ENCODE data around the gene GOLPH3. TPM values are rescaled to one million over a fixed set of nuclear protein-coding genes. Genes with fewer than 3 reads are reported as not detected.
A peak's percentile ranks its signal among the peaks of the same experiment; 100 is the strongest.
"Not testable (repeated sequence)": the region's sequence is repeated elsewhere in the genome, so short reads cannot be mapped to it uniquely, and the experiment has no call there.

Gene GOLPH3
- total RNA-seq, 1 donor from 2014 or later, result 88.7 TPM

GRCh38 chr5:32144378-32145207 lies 29.5 kb downstream of the GOLPH3 start:
- intact Hi-C loops (cut with DNase I), result no loop called here
- ATAC-seq, result peak; percentile 20
- DNase-seq (ENCODE audit: low spot score), result no peak

DNA sequence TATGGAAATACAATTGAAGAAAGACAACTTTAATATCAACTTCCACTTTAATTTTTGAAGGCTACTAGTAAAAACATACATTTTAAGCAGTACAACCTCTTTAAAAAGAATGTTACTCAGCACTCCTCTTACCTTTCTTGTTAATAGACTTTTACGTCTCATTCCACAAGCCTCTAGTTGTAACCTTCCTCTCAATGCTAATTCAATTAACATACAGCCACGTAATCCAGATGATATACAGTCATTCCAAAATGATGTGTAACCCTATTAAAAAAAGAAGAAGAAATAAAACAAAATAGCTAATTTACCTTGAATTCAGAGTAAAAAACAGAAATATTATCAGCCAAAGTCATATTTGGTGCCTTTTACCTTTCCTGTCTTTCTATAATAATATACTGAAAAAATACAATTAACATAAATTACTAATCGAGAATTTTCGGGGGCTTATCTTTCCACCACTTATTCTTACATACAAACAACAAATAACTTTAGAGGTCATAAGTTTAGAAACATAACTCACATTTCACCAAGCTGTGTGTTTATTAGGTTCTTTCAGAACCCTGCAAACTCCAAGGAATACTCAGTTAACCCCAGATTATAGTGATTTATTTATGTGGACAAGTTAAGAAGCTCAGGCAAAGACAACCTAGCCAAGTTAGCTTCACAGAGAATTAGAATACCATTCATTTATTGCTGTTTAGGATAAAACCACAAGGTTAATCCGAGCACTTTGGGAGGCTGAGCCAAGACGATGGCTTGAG lies 30.3 kb downstream of the GOLPH3 start:
- intact Hi-C loops (cut with DNase I), result no loop called here
- DNase-seq (ENCODE audit: low spot score) (no peak), ATAC-seq (no peak)

GRCh38 chr5:32138839-32139493 lies 35.2 kb downstream of the GOLPH3 start:
- DNase-seq (ENCODE audit: low spot score) (no peak), ATAC-seq (no peak)
- intact Hi-C loops (cut with DNase I), result no loop called here

GRCh38 chr5:32136342-32136741 lies 37.8 kb downstream of the GOLPH3 start:
- ATAC-seq, result no peak
- intact Hi-C loops (cut with DNase I), result no loop called here
- DNase-seq (ENCODE audit: low spot score), result no peak

DNA sequence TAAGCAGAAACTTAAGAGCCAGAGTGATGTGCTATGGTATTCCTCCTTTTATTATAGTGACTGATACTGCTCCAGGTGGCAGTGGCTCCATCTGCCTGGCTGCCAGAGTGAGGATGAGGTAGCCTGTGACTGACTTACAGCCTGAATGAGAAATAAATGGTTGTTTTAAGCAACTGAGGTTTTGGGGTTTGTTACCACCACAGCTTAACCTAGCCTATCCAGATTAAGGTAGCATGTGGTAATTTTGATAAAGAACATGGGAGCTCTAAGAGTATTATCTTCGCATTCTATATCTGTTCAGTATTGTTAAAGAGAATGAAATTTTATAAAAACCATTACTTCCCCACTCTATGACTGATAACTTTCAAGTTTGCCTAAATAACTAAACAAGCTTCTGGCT lies 39.0 kb downstream of the GOLPH3 start:
- no peak for ATAC-seq
- DNase-seq (ENCODE audit: low spot score), result no peak
- intact Hi-C loops (cut with DNase I), result no loop called here

GRCh38 chr5:32132757-32133156 lies 41.4 kb downstream of the GOLPH3 start:
- intact Hi-C loops (cut with DNase I), result no loop called here
- no peak for ATAC-seq
- no peak for DNase-seq (ENCODE audit: low spot score)

- ATAC-seq, result no peak
- no peak for DNase-seq (ENCODE audit: low spot score)
- intact Hi-C loops (cut with DNase I), result no loop called here
Measured at GRCh38 chr5:32131604-32132003, 42.5 kb downstream of the GOLPH3 start.

GRCh38 chr5:32130865-32131264 lies 43.3 kb downstream of the GOLPH3 start:
- intact Hi-C loops (cut with DNase I), result no loop called here
- ATAC-seq, result no peak

GRCh38 chr5:32129074-32129598 lies 45.0 kb downstream of the GOLPH3 start:
- peak; percentile 43 for ATAC-seq
- no peak for DNase-seq (ENCODE audit: low spot score)
- intact Hi-C loops (cut with DNase I), result no loop called here

More at GRCh38 chr5:32130865-32131264, 43.3 kb downstream of the GOLPH3 start:
- DNase-seq (ENCODE audit: low spot score), result no peak

- DNase-seq (ENCODE audit: low spot score) (no peak), ATAC-seq (no peak)
- intact Hi-C loops (cut with DNase I), result no loop called here
Measured at GRCh38 chr5:32127711-32128110, 46.4 kb downstream of the GOLPH3 start.

DNA sequence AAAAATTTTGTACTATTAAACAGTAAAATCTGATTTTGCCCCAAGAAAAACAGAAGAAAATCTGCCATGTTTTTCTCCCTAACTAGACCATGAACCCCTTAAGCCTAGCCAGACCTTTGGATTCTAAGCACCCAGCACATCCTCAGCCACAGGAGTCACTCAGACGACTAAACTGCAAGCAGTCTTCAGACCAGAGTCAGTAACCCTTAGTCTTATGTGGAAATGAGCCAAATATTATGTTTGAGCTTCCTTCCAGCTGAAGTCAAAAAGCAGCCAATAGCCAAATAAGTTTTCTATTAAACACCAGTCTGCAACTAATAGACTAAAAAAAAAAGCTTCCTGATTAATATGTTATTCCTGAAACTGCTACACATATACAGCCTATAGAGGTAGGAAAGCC lies 47.4 kb downstream of the GOLPH3 start:
- intact Hi-C loops (cut with DNase I), result no loop called here
- no peak for ATAC-seq

GRCh38 chr5:32123889-32124676 lies 50.0 kb downstream of the GOLPH3 start:
- intact Hi-C loops (cut with DNase I), result no loop called here
- ATAC-seq (no peak), DNase-seq (ENCODE audit: low spot score) (no peak)

More for the DNA sequence above, 47.4 kb downstream of the GOLPH3 start:
- DNase-seq (ENCODE audit: low spot score), result no peak

DNA sequence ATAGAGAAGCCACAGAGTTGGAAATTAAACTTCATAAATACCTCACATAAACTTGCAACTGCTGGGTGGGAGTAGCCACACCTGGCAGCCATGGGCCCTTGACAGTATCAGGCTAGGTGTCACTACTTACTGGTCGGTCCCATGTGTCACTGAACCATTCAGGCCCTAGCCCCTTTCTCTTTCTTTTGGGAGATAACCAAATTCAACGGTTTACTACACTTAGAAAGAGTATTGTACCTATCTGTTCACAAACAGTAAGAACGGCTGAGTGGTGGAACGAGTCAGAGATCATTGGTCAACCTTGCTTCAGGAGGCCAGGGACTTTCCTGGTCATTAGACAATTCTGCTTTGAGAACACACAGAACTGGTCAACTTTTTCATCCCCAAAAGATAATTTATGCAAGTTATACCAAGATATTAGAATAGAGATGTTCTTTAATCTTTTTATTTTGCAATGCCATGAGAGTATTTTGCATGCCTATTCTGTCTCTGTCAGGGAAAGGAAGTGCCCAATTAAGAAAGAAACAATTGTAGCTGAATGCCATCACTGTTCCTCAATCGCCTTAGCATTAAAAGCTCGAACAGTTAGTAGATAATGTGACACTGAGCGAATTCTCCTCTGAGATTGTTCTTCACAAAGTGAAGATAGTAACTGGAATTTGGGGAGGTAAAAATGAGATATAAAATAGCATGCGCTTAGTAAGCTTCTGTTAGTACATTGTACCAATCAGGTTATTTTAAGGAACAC lies 50.9 kb downstream of the GOLPH3 start:
- intact Hi-C loops (cut with DNase I), result no loop called here
- no peak for DNase-seq (ENCODE audit: low spot score)
- no peak for ATAC-seq

DNA sequence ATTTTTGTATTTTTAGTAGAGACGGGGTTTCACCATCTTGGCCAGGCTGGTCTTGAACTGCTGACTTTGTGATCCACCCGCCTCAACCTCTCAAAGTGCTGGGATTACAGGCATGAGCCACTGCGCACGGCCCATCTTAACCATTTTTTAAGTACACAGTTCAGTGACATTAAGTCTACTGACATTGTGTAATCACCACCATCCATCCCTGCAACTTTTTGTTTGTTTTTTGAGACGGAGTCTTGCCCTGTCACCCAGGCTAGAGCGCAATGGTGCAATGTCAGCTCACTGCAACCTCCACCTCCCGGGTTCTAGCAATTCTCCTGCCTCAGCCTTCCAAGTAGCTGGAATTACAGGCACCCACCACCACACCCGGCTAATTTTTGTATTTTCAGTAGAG lies 55.2 kb downstream of the GOLPH3 start:
- intact Hi-C loops (cut with DNase I); ATAC-seq; DNase-seq (ENCODE audit: low spot score): not testable (repeated sequence)

GRCh38 chr5:32116574-32117313 lies 57.4 kb downstream of the GOLPH3 start:
- ATAC-seq (no peak), DNase-seq (ENCODE audit: low spot score) (no peak)
- intact Hi-C loops (cut with DNase I), result no loop called here

- intact Hi-C loops (cut with DNase I), result no loop called here
- no peak for DNase-seq (ENCODE audit: low spot score)
- peak; percentile 45 for ATAC-seq
Measured at GRCh38 chr5:32115985-32116384, 58.1 kb downstream of the GOLPH3 start.

DNA sequence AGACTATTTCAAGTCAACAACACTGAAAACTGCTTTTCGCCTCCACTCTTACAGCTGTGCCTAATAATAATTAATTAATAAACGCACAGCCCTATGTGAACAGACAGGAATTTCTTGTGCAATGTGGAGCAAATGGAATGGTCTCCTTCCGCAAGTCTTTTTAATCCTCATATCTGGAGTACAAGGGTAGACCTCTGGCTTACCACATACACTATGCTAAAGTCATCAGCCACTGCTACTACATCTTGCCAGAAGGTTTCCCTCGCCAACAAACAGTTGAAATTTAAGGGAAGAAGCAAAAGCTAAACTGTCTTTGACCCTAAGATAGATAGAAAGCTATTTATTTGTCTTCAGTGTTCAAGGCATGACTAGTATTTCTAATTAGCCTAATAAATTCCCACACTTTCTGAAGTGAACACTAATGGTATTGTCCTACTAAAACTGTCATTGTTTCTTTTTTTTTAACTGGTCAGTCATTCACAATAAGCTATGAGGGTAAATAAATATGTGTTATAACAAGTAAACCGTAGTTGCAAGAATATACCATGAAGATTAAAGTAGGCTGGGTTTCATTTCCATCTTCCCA lies 63.9 kb downstream of the GOLPH3 start:
- ATAC-seq (no peak), DNase-seq (ENCODE audit: low spot score) (no peak)
- intact Hi-C loops (cut with DNase I), result no loop called here

Measured in sciatic nerve (tissue), 2 donors.